ENCODE measurements around the gene KRTAP1-5.
"Not testable (repeated sequence)": the region's sequence is repeated elsewhere in the genome, so short reads cannot be mapped to it uniquely, and the experiment has no call there.

The KRTAP1-5 gene

GRCh38 chr17:41026715-41027471, at the start of gene KRTAP1-5:
Gene KRTAP1-5, minus strand, starts transcription at chr17:41027208. Its CDS starts 53 bp downstream, at chr17:41027155.
- no peak for DNase-seq (ENCODE audit: low spot score)

DNA sequence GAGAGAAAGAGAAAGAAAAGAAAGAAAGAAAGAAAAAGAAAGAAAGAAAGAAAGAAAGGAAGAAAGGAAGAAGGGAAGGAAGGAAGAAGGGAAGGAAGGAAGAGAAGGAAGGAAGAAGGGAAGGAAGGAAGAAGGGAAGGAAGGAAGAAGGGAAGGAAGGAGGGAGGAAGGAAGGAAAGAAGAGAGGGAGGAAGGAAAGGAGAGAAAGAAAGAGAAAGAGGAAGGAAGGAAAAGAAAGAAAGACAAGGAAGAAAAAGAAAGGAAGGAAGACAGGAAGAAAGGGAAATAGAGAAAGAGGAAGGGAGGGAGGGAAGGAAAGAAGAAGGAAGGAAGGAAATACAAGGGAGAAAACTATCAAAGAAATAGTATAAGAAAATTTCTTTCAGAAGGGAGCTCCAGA, 49.8 kb upstream of the KRTAP1-5 start:
- DNase-seq (ENCODE audit: low spot score), result no peak

DNA sequence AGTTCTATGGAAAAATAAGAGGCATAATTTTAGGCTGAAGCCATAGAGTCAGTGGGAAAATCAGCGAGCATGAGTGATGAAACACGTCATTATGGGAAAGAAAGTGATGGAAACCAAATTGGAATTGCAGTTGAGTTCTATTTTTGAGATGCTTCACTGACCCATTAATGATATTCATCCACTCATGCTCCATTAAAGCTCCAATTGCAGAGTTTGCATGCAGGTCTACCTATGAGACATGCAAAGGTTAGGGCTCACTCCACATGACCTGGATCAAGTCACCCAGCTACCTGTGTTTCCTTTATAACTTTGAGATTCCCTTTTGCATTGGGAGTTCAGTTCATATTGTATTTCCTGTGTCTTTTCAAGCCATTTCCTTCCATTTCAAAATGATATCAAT, 46.7 kb upstream of the KRTAP1-5 start:
- no peak for DNase-seq (ENCODE audit: low spot score)

DNA sequence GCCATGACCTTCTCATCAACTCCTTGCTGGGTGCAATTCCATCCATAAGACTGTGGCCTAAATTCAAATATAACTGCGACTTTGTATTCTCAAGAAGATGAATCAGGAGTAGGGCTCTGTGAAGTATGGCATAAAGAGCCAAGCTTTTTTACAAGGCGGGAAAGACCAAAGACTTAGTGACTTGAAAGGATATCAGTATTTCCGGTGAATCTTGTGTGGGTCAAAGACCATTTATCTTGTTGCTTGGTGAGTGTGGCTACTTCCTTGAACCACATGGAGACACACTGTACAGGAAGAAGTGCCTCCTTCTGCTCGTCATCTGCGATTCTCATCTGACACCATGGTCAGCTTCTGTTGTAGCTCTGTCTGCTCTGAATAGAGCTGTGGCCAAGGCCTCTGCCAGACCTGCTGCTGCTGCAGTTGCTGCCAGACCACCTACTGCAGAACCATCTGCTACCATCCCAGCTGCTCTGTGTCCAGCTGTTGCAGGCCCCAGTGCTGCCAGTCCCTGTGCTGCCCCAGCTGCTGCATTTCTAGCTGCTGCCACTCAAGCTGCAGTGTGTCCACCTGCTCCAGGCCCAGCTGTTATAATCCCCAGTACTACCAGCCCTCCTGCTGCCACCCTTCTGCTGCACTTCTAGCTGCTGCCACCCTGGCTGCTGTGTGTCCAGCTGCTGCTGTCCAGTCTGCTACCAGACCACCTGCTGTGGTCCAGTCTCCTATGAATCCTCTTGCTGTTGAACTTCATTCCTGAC, 44.8 kb upstream of the KRTAP1-5 start:
- no peak for DNase-seq (ENCODE audit: low spot score)

DNA sequence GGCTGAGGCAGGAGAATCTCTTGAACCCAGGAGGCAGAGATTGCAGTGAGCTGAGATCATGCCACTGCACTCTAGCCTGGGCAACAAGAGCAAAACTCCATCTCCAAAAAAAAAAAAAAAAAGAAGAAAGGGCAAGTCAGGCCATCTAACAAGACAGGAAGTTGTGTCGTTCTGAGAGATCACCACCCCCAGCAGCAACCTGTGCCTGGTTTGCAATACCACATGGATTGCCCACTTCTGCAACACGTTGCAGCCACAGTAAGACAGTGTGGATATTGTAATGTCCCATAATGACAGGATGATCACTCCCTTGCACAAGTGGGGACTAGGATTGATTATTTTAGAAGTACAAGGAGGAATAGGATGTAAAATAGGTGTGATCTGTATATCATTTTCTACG, 42.0 kb upstream of the KRTAP1-5 start:
- no peak for DNase-seq (ENCODE audit: low spot score)

GRCh38 chr17:41067281-41067680, 40.3 kb upstream of the KRTAP1-5 start:
- no peak for DNase-seq (ENCODE audit: low spot score)

GRCh38 chr17:41065829-41066624, 39.0 kb upstream of the KRTAP1-5 start, which contains the start of gene KRTAP2-4:
Gene KRTAP2-4, minus strand, starts transcription at chr17:41065879. Its CDS starts 34 bp downstream, at chr17:41065845.
- DNase-seq (ENCODE audit: low spot score), result no peak

GRCh38 chr17:41065016-41065689, 38.1 kb upstream of the KRTAP1-5 start:
- not testable (repeated sequence) for DNase-seq (ENCODE audit: low spot score)

DNA sequence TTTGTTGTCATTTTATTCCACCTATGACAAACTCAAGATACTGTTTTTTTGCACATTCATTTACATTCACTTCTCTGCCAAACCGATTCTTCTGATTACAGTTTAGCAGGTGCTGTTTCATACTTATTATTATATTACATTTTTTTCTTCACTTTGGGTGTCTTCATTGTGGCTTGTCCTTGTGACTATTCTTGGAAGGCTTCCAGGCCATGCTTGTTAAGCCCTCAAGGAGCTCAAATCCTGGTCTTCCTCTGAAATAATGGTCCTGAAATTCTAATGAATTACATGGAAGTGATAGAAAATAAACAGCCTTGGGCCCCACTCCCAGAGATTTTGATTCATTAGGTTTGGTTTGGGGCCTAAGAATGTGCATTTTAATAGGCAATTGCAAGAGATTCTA, 37.3 kb upstream of the KRTAP1-5 start:
- no peak for DNase-seq (ENCODE audit: low spot score)

DNA sequence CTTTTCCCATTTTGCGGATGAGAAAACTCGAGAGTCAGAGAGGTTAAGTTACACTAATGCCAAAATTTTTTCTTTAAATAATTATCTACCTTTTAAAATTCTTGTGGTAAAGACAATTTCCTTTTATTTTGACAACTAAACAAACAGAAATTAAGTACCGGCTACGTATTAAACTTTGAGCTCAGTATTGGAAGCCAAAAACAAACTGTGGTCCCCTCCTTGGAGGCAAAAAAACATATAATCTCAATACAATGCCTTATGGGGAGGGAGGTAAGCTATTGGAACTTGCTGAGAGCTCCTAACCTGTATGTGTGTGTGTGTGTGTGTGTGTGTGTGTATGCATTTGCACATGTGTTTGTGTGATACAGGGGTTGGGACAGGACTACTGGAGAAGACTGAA, 36.4 kb upstream of the KRTAP1-5 start:
- DNase-seq (ENCODE audit: low spot score), result no peak

DNA sequence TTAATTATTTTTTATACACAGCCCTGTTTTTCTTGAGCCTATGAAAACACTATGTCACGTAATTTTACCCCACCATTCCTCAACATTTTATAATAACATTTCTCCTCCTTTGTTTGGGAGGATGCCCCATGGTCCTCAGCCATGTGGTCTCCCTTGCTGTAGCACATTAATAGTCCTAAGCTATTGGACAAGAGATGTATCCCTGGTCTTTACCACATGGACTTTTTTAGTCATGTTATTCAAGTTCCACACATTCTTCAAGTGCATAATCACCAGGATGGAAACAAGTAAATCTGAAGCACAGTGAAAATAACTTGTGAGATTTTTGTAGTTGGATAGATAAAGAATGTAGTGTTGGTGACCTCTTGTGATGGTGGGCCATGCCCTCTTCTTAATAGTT, 35.0 kb upstream of the KRTAP1-5 start:
- no peak for DNase-seq (ENCODE audit: low spot score)

DNA sequence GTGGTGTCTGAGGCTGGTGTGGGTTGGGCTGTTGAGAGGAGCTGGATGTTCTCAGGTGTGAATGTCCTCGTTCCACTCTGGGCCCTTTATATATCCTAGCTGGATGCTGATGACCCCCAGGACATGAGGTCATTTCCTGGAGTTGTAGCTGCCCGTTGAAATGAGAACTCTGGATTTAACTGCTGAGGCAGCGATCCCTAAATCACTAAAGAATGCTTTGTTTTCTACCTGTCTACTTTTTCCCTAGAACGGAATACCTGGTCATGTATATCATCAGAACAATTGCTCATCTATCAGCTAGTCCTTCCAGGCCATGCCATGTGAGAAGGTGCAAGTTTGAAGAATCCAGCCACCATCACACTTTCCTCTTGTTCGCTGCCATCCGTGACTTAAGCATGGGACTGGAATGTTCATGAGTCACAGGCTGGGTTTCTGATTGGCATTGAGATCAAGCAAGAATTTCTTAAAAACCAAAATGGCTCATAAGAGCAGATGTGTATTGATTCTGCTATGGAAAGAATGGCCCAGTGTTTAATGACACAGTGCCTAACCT, 33.1 kb upstream of the KRTAP1-5 start, which contains the start of gene KRTAP2-3:
TSS of gene KRTAP2-3 (minus strand) at position 63 of the 553 bp plus-strand sequence. CDS start 64 bp downstream, outside the sequence.
- DNase-seq (ENCODE audit: low spot score), result no peak

- DNase-seq (ENCODE audit: low spot score), result not testable (repeated sequence)
These were observed 32.5 kb upstream of the KRTAP1-5 start for GRCh38 chr17:41059276-41060051.

DNA sequence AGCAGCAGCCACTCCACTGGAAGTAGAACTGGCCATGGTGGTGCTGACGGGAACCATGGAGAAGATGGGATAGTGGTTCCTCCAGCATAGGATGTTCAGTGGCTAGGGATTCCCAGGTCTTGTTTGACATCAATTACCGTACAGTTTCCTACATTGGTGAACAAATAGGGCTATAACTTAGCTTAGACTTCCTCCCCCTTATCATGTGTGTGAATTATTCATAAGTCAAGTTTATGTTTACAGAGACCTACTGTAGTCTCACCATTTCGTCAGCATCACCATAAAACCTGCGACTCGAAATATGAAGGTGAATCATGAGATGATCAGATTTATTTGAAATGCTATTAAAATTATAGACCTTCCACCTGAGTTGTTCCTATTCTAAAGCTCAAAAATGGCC, 31.7 kb upstream of the KRTAP1-5 start:
- DNase-seq (ENCODE audit: low spot score), result no peak

DNA sequence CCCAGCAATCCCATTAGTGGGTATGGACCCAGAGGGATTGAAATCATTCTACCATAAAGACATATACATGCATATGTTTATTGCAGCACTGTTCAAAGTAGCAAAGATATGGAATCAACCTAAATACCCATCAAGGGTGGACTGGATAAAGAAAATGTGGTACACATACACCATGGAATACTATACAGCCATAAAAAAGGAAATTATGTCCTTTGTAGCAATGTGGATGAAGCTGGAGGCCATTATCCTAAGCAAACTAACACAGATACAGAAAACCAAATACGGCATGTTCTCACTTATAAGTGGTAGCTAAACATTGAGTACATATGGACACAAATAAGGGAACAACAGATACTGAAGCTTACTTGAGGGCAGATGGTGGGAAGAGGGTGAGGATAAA, 30.5 kb upstream of the KRTAP1-5 start:
- no peak for DNase-seq (ENCODE audit: low spot score)

DNA sequence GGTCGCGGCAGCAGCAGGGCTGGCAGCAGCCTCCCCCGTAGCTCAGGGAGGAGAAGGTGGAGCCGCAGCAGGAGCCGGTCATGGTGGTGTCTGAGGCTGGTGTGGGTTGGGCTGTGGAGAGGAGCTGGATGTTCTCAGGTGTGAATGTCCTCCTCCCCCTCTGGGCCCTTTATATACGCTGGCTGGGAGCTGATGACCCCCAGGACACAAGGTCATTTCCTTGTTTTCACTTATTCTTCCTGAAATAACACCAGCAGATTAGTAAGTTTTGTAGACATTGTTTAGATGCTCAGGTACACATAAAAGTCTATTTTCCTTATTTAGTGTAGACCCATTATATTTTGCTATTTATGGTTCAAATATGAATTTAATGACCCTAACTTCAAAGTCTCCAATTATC, 28.1 kb upstream of the KRTAP1-5 start, which contains the start of gene KRTAP2-2:
TSS of gene KRTAP2-2 (minus strand) at position 101 of the 400 bp plus-strand sequence. CDS start at position 82, 19 bp downstream.
- not testable (repeated sequence) for DNase-seq (ENCODE audit: low spot score)

- not testable (repeated sequence) for DNase-seq (ENCODE audit: low spot score)
These were observed 27.5 kb upstream of the KRTAP1-5 start for GRCh38 chr17:41054556-41054955.

GRCh38 chr17:41054025-41054424, 27.0 kb upstream of the KRTAP1-5 start:
- DNase-seq (ENCODE audit: low spot score), result no peak

DNA sequence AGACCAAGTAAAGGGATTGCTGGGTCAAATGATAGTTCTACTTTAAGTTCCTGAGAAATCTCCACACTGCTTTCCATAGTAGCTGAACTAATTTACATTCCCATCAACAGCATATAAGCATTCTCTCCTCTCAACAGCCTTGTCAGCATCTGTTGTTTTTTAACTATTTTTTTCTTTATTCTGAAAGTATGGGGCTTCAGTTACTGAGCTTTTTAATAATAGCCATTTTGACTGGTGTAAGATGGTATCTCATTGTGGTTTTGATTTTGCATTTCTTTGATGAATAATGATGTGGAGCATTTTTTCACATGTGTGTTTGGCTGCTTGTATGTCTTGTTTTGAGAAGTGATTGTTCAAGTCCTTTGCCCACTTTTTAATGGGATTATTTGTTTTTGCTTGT, 25.6 kb upstream of the KRTAP1-5 start:
- DNase-seq (ENCODE audit: low spot score), result no peak

GRCh38 chr17:41049110-41049509, 22.1 kb upstream of the KRTAP1-5 start:
- DNase-seq (ENCODE audit: low spot score), result no peak

Data from activated CD4-positive, alpha-beta T cell treated with anti-CD3 and anti-CD28 coated beads, Interleukin-2, Interleukin-4, amounts not matched to agents 100 ng/mL and 50 ng/mL, durations not matched to agents 16 hours and 8 hours (primary cell).